DMS114 treated with DMSO at 0.1 percent for 48 hours (cell line): ENCODE results near the gene TTPAL.
"Not testable (repeated sequence)": the region's sequence is repeated elsewhere in the genome, so short reads cannot be mapped to it uniquely, and the experiment has no call there.

ENCODE experiments used
- DNase-seq: peaks from one replicate; lab custom pipeline; 2025; ENCODE audit not compliant: unreplicated experiment; lab: John Stamatoyannopoulos, UW

TTPAL gene

DNA sequence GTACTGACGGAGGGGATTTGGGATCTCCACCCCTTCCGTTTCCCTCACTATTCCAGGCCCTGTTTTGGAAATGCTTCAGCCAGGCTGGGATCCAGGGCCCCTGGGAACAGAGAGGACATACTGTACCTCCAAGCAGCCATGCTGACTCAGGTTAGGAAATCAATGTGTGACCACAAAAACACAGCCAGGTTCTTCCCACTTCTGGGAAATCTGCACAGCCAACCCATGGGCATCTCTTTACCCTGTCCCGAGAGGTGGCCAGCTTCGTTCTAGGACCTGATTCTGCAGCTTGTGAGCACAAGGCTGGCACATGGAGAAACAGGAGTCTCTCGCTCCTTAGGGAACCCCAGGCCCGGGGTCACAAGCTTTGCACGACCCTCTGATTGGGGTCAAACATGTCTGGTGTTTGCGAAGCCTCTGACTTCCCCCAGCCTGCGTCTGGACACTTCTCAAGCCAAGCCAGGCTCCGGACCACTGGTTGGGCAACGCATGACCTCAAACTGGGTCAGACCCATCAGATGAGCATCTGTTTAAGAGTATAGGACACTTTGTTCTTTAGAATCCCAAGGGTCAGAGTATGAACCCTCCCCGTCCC is 8.3 kb upstream of the TTPAL start:
- DNase-seq = no peak

DNA sequence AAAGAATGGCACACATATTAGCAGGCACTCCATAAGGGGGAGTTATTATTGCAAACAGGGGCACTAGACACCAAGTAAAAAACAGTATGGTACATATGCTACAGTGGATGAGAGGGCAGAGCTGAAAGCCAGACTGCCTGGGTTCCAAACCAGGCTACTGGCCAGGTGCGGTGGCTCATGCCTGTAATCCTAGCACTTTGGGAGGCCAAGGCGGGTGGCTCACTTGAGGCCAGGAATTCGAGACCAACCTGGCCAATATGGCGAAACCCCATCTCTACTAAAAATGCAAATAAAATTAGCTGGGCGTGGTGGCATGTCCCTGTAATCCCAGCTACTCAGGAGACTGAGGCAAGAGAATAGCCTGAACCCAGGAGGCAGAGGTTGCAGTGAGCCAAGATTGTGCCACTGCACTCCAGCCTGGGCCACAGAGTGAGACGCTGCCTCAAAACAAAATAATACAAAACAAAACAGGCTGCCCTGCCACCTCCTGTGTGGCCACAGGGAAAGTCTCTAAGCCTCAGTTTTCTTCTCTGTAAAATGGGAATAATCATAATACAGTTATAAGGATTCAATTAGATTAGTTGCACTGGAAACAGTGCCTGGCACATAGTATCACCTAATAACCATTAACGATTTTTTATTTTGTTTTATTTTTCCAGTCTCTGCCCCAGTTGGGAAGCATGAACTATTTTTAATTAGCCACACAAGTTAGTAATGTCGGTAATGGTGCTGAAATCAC is 7.5 kb upstream of the TTPAL start:
- no peak for DNase-seq

DNA sequence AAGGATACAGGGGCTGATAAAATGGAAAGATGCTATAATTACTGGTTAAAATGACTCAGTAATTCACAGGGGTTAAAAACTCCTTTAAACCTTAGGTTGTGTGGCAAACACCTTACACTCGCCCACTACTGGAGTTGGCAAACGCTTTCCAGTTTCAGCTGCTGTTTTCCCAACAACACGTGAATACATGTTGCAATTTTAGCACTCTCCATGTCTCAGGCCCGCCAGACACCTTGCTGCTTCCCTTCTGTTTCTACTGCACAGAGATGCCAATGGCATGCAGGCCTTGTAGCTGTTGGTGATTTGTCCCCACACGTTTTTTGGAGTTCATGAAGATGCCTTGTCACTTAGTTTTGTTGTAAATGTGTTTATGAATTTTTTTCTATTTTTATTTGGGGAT is 5.3 kb upstream of the TTPAL start:
- no peak for DNase-seq

DNA sequence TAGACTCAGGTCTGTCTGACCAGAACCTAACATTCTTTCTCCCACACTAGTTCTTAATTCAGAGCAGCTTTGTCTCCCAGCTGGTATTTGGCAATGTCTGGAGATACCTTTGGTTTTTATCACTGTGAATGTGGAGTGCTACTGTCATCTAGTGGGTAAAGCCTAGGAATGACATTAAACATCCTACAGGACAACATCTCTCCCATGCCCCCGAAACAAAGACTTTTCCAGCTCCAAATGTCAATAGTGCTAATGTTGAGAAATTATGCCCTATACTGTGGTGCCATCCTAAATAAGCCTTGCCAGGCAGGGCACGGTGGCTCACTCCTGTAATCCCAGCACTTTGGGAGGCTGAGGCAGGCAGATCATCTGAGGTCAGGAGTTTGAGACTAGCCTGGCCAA is 4.2 kb upstream of the TTPAL start:
- no peak for DNase-seq

DNA sequence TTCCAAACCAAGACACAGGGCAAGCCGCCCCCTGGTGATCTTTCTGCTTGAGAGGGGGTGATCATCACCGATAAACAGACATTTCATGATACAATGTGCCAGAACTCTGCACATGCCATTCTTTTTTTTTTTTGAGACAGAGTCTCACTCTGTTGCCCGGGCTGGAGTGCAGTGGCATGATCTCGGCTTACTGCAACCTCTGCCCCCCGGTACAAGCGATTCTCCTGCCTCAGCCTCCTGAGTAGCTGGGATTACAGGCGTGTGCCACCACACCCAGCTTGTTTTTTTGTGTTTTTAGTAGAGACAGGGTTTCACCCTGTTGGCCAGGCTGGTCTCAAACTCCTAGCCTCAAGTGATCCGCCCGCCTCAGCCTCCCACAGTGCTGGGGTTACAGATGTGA is 3.4 kb upstream of the TTPAL start:
- not testable (repeated sequence) for DNase-seq

DNA sequence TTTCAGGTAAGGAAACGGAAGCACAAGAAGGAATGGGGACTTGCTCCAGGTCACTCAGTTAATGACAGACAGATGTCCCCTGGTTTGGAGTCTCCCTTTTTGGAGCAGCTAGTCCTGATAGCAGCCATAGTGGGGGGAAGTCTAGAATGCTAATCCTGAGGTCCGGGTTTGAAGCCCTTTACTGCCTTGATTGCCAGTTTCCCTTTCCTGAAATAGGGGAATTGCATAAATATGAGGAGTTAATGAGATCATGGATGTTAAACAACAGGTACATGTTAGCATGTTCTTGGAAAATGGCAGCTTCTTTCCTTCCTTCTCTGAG is 341 bp upstream of the TTPAL start:
- no peak for DNase-seq

DNA sequence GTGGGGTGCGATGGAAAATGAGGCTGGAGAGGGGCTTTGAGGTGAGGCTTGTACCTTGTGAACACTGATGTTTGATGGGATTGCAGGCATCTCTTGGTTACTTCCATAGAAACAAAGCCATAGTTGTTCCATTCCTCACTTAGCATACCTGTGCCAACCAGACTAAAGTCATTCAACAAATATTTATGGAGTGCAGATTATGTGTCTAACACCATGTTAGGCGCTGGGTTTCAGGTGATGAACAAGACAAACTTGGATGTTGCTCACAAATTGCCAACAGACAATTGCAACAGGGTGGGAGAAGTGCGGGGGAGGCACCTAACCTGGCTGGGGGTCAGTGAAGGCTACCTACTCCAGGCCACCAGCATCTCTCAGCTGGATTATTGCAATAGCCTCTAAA is 1.5 kb downstream of the TTPAL start:
- no peak for DNase-seq

DNA sequence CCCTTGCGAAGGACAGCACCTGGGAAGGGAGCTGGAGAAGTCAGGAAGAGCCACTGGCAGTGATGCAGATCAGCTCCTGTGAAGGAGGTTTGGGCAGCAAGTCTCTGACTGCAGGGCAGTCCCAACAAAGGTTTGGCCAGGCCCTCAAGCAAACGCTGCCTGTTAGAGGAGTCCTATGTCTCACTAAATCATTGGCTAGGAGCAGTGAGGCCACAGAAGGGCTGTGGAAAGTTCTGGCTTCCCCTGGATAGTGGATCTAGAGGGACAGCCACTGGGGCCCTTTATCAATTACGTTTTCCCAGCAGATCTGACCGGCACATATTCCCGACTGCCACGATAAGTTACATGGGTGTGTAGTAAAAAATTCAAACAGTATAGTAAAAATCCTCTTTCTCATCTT is 2.5 kb downstream of the TTPAL start:
- no peak for DNase-seq

DNA sequence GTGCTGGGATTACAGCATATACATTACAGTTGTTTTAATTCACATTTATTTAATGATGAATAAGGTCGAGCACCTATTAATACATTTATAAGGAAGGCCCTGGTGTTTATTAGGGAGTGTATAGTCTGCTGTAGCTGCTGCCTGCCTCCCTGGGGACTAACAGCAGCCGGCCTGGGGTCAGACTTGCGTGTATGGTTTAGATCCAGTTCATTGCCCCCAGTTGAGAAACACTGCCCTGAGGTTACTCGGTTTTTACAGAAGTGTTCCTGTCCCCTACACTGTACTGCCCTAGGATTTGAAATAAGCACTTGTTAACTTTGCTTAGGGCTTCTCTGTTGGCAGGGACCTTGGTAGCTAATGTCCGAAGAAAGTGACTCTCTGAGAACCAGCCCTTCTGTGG is 4.0 kb downstream of the TTPAL start:
- DNase-seq = no peak

DNA sequence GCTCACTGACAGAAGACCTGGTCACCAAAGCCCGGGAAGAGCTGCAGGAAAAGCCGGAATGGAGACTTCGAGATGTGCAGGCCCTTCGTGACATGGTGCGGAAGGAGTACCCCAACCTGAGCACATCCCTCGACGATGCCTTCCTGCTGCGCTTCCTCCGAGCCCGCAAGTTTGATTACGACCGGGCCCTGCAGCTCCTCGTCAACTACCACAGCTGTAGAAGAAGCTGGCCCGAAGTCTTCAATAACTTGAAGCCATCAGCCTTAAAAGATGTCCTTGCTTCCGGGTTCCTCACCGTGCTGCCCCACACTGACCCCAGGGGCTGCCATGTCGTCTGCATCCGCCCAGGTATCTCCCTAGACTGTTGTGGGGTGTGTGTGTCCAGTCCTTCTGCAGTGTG is 4.4 kb downstream of the TTPAL start:
- no peak for DNase-seq

DNA sequence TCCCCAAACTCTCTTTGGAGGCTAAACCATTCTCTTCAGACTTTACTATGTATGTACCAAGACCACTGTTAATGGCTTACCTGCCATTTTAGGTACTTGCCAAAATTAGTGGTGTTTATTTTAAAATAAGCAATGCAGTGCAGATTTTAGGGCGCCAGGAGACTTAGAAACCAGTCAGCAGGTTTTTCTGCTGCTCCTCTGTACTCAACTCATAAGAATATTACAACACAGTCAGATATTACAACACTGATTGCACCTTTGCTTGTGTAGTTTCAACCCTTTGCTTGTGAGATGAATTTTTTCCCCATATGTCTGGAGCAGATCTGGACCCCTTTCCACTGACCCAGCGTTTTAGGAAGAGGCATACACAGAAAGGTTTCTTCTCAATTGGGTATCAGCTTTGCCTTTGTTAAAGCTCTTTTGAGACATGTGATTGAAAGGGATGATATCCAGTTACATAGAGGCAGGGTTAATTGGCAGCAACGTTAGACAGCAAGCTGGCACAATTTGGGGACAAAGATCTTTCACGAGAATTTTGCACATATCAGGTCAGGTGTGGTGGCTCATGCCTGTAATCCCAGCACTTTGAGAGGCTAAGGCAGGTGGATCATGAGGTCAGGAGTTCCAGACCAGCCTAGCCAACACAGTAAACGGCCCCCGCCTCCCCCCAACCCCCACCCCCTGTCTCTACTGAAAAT is 6.2 kb downstream of the TTPAL start:
- no peak for DNase-seq

DNA sequence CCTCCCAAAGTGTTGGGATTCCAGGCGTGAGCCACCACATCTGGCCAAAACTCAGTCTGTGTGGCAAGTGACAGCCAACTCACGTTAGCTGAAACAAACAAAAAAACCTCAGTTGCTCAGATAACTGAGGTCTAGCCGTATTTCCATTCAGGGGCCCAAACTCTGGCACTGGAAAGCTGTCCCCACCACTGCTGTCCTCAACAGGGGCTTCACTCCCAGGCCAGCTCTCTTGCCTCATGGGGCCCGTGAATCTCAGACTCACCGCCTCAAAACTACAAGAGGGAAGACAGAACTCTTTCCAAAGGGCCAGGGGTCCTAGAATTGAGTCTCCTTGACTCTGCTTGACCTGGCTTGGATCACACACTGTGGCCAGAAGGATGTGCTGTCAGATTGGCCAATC is 7.4 kb downstream of the TTPAL start:
- DNase-seq = no peak

DNA sequence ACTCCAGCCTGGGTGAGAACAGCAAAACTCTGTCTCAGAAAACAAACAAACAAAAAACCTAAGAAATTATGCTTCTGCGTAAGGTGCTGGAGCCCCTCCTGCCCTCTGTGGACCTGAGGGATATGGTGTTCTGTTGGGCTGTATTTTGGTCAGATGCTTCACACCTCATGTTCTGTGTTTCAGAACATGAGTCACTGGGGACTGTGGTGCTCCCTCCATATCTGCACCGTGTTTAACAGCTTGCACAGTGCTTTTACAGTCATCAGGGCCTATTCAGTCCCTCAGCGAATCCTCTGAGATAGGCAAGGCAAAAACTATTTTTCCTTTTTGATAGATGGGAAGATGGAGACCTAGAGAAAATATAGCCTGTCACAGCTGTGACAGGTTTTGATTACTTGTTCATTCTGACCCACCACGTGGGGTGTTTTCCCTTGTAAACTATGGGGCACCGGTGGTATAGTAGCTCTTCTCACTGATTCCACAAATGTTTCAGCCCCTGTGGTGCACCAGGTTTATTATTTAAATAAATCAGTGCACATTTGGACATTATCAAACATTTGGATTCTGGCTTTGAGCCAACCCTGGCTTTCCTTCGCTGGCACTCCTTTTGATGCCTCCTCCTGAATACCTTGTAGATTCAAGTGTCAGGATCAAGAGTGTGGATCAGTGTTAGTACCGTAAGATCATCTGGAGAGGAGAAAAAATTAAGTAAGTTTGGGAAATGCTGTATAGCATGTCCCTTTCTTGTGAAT is 9.6 kb downstream of the TTPAL start:
- no peak for DNase-seq

DNA sequence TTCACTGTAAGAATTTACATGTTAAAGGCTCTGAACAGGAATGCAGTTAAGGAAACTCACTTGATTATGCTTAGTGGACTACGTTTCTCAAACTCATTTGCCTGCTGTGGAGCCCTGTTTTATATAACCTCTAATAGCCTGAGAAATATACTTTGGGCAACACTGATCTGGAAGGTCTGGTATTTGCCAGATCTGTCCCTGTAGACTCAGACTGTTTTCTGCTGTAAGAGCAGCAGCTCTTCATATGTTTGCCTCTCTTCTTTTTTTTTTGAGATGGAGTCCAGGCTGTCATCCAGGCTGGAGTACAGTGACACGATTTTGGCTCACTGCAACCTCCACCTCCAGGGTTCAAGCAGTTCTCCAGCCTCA is 10.1 kb downstream of the TTPAL start:
- DNase-seq = no peak

DNA sequence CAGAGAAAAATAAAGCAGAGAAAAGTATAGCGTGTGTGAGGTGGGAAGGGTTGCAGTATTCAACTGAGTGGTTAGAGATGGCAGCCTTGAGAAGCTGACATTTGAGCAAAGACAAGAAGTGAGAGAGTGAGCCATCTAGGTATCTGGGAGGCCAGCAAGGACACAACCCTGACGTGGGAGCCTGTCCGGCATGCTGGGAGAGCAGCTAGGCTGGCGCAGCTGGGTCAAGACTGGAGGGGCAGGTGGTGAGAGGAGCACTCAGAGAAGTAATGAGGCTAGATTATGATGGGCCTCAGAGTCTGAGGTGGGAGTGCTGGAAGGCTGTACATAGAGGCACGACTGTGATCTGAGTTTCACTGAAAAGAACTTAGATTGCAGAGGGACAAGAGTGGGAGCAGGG is 12.9 kb downstream of the TTPAL start:
- no peak for DNase-seq

DNA sequence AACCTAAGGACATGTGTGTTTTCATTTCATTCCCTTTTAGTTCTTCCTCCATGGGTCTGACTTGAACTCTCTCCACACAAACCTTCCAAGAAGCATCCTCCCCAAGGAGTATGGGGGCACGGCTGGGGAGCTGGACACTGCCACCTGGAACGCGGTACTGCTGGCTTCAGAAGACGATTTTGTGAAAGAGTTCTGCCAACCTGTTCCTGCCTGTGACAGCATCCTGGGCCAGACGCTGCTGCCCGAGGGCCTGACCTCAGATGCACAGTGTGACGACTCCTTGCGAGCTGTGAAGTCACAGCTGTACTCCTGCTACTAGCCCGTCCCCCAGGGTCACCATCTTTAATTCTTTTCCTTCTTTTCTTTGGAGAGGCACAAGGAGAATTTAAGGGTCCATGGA is 13.5 kb downstream of the TTPAL start:
- no peak for DNase-seq

DNA sequence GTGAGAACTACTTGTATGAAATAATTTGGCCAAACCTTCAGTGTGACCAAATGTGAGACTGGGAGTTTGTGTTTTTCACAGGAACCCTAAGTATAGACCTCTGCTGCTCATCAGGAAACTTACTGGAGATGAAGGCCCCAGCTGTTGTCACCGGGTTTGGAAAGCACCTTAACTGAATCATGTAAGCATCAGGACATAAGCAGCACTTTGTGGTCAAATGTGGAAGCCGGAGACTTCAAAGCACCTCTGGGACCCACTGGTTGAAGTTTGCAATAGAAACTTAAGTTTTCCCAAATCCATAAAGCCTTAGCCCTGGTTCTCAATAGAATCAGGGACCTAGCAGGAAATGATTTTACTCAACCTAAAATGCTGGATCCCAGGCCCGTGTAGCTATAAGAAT is 14.3 kb downstream of the TTPAL start:
- DNase-seq = no peak

DNA sequence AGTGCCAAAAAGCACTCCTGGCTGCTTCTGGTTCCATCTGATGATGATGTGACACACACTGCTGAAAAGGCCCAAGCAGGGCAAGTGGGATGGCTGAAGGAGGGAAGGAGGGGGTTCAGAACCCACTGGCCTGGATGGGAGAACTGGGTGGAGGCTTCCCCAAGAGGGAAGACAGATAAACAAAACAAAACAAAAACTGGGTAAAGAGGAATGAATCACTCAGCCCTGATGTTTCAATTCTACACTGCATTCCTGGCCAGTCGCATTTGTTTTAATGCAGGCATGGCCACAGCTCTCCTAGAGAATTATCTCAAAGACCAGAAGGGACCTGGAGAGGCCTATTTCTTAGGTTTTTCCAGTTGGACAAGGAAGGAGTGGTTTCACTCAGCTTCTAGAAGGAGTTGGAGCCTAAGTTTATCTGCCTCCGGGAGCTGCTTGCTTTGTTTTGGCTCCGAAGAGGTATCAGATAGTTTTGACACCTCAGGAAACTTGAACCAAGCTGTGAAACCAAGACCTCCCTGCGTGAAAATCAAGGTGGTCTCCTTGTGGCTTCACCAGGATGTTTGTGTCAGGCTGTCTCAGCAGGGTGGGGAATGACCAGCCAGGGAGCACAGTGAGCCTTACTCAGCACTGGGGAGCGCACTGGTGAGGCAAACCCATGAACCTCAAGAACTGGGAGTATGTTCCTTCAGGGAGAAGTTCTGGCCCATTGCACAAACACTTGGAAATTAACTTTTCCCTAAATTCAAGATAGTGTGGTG is 16.1 kb downstream of the TTPAL start:
- DNase-seq = no peak

DNA sequence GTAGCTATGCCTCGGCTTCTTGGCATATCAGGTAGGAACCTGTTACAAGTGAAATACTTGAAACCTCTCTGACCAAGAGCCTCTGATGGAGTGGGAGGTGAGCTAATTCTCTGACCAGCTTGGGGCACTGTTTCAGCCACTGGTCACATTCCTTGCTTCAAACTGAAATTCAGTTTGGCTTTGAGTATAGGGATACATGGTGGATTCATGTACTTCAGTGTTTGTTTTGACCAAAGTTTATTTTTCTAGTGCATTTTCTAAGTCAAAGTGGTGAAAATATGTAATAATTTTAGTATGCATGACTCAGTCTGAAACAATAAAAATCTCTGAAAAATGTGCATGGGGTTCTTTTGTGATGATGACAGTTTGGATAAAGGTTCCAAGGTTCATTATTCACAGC is 18.6 kb downstream of the TTPAL start:
- no peak for DNase-seq

DNA sequence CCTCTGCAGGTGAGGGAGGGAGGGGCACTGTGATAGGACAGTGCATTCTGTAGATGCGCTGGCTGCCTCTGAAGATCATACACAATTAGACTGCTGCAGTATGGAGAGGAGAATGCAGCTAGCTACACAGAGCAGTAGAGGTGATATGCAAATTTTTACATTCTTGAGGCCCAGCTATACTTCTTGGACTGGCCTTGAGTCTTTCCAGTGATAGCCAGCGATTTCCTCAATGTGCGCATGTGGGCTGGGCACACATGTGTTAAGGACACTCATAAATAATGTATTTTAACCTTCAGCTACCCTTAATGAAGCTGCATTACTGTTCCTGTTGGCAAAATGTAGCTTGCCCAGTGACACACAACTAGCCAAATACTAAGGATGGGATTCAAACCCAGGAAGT is 19.0 kb downstream of the TTPAL start:
- no peak for DNase-seq

DNA sequence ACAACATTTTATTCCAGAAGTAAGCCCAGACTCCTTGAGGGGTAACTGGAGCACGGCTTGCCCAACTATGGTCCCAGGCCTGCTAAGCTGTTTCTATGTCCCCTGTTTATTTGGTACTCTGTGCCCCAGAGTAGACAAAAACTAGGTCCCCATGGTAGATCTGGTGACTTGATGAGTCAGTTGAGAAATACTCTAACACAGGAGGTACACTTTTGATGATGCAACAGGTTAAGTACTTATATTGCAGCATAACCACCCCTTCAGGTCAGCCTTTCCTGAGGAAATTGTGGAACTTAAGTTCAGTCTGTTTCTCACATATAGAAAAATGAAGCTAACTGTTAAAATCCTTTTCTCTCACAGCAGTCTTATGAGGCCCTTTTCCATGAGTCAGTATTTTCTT is 19.6 kb downstream of the TTPAL start:
- DNase-seq = no peak
